Activated CD8-positive, alpha-beta memory T cell treated with anti-CD3 and anti-CD28 coated beads, Interleukin-2, amount 50 U/mL, for 48 hours (primary cell): ENCODE measurements around the gene RGS6.

ENCODE experiments used
- DNase-seq: peaks from one replicate; pipeline ENCODE4 v3.0.0-alpha.2; 2020

Gene RGS6

DNA sequence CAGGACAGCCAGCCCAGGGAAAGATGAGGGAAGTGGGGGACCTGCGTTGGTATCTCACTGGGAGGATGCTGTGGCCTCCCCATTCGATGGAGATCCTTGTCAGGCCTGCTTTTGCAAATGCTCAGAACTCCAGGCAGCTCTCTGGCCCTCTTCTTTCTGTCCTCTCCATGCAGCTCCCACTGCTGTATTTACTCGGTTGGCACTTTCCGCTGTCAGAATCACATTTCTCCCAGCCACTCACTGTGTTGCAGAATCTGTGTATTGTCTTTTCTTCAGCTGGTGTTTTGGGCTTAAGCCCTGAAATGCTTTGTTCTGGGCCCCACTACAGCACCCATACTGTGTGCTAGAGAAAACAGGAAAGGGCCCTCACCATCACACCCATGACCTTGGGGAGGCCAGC, 401.1 kb downstream of the RGS6 start:
- no peak for DNase-seq

DNA sequence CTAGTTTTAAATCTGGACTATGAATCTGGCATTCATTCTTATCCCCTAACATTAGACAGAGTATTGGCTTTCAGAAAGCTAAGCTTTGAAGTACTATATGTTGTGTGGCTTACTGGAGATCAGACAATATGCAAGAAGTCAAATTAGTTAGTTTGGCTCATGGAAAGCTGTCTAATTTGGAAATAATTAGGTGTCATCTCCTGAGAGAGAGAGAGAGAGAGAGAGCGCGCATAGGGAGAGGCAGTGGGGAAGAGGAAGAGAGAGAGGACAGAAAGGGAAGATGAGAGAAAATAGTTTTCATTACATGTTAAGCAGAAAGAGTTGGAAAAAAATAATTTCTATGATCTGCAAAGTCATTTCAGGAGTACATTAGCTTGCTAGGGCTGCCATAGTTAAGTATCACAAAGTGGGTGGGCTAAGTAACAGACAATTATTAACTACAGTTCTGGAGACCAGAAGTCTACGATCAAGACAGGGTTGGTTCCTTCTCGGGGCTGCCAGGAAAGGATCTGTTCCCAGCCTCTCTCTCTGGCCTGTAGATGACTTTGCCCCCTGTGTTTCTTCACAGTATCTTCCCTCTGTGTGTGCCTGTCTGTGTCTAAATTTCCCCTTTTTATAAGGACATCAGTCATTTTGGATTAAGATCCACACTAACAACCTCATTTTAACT, 404.2 kb downstream of the RGS6 start:
- no peak for DNase-seq

DNA sequence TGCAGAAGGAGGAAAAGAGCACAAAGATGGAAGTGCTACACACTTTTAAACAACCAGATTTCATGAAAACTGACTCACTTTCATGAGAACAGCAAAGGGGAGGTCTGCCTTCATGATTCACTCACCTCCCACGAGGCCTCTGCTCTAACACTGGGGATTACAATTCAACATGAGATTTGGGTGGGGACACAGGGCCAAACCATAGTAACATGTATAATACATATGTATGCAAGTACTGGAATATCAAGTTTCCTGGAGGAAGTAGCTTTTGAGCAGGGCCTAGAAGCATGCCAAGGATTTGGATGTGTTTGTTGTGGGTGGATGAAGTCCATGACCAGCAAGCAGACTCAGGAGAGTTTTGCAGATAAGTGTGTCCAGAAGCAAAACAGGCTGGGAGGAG, 409.0 kb downstream of the RGS6 start:
- DNase-seq, result no peak

DNA sequence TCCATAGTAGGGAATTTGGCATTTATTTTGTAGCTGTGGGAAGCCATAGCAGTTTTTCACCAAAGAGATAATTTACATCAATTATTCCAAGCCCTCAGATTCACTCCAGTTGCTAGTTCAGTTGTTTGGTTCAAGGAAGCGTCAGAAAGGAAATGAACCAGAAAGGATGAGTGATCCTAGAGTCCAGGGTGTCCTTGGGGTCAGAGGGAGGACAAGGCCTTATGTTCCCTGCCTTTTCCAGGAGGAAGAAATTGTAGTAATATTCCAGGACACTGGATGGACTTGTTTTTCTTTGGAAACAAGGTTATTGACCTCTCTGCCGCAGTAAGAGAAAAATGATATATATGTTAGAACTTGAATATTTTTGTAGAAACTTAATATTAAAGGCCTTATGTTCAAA, 409.5 kb downstream of the RGS6 start:
- no peak for DNase-seq

DNA sequence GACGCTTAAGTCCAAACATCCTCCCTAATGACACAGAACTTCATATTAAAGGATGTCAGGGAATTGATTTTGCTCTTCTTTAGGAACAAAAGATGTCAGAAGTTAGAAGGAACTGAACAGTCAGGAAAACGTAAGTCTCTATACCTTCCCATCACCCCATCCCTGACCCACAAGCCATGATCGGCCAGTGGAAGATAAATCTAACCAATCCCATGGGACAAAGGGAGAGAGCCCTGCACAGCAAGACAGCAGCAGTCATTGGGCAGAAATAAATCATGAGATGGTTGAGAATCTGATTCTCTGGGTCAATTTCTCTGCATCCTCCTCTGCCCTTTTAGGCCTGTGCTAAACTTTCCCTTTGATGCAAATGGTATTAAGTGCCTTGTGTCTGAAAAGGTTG, 414.9 kb downstream of the RGS6 start:
- no peak for DNase-seq

DNA sequence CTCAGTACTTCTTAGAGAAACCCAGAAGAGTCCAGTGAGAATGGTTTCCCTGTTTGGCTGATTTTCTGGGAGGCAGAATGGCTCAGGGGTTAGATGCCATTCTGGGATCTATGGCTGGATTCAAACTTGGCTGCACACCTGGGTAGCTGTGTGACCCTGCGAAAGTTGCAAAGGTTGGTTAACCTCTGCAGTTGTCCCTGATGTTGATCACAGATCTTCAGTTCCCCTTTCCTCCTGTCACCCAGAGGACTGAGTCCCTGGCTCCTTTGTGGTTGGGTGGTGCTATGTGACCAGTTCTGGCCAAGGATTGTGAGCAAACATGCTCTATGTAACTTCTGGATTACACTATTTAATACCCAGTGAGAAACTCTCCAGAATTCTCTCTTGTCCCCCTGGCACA, 418.0 kb downstream of the RGS6 start:
- DNase-seq, result no peak

DNA sequence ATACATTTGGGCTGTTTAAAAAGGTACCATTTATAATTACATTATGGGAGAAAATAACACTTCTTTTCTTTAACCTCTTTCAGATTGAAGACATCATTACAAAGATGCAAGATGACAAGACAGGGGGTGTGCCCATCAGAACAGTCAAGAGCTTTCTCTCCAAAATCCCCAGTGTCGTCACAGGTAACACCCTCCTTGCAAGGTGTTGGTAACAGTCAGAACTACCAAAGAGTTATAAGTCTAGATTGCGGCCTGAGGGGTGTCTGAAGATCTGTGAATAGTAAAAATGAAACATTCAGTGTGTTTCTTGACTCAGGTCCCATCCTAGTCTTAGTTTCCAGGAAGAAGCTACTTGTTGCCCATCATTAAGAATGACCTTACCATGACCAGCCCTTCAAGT, 419.8 kb downstream of the RGS6 start:
- DNase-seq, result no peak

DNA sequence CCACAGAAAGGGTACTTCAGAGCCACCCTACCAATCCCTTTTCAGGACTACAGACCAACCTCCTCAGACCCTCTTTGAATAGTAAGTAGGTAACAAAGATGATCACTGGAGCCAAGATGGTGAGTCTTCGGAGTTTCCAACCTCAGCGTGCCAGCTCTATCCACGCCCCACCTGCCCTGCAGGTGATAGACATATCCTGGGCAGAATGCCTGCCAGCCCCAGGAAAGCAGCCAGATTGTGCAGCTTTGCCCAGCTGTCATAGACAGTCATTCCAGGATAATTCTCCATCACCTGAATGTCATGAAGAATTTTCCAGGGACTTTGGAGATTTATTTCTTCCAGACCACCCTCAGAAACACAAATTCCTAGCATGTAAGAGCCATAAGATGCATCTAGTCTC, 434.4 kb downstream of the RGS6 start:
- no peak for DNase-seq

DNA sequence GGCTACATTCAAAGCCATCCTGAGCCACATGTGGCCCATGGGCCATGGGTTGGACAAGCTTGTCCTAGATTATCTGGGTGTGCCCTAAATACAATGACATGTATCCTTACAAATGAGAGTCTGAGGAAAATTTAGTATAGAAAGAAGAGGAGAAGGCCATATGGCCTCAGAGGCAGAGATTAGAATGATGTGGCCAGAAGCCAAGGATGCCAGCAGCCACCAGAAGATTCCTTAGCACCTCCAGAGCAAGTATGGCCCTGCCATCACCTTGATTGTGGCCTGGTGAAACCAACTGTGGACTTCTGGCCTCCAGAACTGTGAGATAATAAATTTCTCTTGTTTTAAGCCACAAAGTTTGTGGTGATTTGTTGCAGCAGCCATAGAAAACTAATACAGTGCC, 436.9 kb downstream of the RGS6 start:
- DNase-seq, result no peak

DNA sequence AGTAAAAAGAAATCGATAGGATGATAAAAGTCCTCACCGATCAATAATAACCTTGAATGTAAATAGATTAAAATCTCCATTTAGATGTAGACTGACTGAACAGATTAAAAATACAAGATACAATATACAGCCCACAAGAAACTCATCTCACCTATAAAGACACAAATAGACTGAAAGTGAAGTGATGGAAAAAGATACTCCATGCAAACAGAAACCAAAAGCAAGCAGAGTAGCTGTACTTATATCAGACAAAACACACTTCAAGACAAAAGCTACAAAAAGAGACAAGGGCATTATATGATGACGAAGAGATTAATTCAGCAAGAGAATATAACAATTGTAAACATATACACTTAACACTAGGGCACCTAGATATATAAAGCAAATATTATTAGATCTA, 444.8 kb downstream of the RGS6 start:
- no peak for DNase-seq

DNA sequence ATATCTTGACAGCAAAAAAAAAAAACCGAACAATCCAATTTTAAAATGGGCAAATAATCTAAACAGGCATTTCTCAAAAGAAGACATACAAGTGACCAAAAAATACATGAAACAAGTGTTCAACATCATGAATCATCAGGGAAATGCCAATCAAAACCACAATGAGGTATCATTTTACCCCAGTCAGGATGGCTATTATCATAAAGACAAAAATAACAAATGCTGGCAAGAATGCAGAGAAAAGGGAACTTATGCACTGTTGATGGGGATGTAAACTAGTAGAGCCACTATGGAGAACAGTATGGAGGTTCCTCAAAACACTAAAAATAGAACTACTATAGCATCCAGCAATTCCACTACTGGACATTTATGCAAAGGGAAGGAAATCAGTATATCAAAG, 448.2 kb downstream of the RGS6 start:
- no peak for DNase-seq

DNA sequence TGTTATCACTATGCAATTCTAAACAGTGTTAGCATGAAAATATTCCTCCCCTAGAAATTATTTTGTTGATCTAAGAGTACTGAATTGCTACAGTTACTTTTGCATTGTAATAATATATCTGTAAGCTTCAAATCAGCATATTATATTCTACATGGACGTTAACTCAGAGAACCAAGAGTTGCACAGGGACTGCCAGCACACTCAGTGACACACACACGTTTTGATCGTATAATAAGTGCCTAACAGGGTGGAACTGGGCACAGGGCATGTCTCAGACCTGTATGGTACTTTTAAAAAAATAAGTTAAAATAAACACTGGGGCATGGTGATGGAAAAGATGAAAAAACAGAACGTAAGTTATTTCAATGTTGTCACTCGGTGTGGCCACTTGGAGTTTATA, 451.6 kb downstream of the RGS6 start:
- no peak for DNase-seq

DNA sequence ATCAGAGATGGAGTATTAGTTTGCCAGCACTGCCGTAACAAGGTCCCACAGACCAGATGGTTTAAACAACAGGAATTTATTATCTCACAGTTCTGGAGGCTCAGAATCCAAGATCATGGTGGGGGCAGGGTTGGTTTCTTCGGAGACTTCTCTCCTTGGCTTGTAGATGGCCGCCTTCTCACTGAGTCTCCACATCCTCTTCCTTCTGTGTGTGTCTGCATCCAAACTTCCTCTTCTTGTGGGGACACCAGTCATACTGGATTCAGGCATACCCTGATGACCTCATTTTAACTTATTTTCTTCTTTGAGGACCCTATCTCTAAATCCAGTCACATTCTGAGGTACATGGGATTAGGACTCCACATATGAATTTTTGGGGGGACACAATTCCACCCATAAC, 455.5 kb downstream of the RGS6 start:
- no peak for DNase-seq

DNA sequence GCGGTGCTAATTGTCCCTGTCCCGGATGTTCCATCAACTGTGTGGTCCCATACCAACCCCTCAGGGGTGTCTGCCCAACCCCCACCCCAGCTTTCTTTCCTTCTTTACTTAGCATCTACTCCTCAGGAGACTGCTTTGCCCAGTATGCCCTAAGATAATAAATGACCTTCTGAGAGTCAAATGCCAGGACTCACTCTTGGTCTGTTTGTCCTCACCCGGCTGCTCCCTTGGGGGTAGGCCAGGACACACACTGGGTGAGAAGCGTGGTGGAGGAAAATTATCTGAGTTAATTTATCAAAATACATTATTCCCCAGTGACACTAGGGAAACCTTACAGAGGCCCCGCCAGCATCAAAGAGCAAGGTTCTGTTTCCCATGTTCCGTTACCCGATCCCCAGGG, 457.0 kb downstream of the RGS6 start:
- no peak for DNase-seq

DNA sequence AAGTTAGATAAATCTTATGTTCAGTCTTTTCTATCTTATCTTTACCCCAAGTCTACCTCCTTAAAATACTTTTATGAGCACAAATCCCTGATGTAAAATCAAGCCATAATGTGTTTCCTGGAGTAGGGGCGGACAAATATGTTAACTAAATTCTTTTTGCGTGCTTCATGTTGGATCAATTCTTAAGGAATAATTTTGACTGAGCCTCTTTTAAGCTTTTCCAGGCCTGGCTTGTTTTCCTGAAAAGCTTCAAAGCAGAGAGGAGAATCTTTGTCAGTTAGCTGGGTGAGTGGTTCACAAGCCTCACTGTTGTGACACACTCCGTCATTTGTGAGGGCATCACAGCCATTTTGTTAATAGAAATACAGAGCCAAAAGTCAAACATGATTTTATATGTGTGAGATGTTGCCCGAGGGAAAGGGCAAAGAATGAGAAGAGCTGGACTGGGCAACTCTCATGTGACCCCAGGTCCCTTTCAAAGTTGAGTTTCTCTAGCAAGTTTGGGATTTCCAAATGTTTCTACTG, 468.9 kb downstream of the RGS6 start:
- DNase-seq, result no peak

DNA sequence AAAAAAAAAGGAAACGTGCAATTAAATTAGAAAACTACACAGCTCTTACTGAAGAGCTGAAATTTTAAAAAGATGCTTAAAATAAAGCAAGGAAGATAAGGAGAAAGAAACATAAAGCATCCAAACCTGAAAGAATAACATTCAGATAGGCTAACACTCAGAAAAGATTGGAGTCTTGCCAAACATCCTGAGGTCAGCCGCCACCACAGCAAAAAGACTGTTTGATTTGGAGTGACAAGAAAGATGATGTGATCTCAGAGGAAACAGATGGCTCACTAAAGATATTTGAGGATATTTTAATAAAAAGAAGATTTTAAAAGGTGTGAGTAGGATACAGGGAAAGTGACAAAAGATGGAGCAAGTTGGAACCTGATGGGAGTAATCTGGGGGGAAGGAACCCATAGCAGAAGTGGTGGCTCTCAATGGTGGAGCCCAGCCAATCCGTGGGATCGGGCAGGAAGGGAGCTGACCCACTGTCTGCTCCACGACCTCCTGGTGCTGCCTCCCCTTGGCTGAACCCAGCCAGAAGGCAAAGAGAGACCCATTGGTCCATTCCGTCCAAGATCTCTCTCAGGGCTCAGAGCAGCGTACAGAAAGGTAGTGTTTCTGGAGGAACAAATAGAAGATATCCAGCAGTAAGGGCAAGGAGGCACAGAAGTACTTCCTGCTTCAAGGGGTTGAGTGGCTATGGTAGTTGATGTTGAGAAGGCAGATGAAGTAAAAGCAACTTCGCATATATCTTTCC, 469.6 kb downstream of the RGS6 start:
- DNase-seq, result no peak

DNA sequence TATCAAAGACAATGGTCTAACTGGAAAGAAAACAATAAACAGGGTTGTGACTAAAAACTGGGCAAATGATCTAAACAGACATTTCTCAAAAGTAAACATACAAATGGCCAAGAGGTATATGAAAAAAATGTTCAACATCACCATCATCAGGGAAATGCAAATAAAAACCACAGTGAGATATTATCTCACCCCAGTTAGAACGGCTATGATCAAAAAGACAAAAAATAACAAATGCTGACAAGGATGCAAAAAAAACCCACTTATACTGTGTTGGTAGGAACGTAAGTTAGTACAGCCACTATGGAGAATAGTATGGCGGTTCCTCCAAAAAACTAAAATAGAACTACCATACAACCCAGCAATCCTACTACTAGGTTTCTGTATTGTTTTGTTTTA, 470.1 kb downstream of the RGS6 start:
- no peak for DNase-seq

DNA sequence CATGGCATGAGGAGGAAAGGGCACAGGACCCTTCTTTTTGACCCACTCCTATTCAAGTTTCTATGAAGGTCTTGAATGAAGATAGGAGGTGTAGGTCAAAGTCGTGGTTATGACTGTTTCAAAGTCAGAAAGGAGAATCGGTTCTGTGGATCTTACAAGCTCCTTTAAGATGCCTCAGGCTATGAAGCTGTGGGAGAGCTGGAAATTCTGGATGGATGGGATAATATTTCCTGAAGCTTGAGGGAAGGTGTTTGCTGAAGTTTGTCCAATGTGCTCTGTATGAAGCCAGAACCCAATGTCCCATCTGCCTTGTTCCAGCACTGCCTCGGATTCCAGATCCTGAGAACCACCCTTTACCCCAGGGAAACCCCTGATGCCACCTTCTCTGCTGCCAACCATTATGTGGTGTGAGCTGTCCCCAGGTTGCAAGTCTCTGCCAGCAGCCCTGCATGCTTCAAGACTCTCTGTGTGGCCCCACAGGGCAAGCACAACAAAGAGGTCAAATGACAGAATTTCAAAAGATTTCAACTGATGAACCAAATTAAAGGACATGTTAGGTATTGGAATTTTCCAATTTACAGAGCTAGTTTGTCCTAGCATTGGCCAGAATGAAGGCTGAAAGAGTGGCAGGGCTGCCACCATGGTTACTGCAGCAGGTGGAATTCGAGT, 472.0 kb downstream of the RGS6 start:
- no peak for DNase-seq

DNA sequence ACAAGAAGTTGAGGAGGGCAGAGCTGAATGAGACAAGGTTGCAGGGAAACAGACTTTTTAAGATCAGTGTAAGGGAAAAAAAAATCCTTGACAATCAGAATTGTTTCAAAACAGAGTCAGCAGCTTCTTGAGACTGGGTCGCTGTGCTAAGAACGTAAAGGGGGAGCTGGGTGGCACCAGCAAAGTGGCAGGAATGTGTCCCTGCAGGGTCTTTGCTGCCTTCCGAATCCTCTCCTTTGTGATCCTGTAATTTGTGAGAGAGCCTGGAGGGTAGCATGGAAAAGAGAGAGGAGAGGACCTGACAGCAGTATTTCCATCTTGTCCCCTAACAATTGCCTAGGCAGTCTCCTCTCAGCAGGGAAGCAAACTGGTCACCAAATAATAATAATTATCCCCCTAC, 472.8 kb downstream of the RGS6 start:
- no peak for DNase-seq

DNA sequence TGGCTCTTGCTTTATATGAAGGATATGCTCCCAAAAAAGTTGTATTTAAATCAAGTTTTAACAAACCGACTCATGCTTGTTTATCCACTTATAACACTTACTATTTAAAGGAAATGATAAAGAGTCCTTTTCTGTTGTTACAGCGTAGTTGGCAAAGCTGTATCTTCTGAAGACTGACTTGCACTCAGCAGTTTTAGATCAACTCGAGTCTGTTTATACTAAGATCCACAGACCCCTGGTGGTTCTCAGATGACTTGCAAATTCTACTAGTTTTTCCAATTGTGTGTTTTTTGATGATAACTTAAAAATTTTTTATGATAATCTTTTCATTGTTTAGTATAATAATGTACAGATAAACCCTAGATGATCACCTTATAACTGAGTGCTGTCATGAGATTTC, 475.8 kb downstream of the RGS6 start:
- DNase-seq, result no peak

DNA sequence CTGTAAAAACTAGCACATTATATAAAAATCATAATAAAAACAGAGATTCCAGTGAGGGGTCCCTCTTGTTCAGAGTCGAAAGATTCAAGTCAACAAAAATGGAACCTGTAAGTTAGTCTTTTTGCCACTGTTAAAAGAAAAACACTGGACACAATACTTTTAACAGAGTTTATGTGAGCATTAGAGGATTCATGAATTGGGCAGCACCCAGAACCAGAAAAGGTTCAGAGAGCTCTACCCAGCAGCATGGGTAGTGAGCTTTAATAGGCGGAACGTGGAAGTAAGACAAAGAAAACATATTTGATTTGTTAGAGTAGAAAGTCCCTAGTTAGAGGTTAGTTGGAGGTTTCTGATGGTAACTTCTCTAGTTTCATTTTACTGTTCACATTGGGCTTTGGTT, 476.8 kb downstream of the RGS6 start:
- DNase-seq, result no peak

DNA sequence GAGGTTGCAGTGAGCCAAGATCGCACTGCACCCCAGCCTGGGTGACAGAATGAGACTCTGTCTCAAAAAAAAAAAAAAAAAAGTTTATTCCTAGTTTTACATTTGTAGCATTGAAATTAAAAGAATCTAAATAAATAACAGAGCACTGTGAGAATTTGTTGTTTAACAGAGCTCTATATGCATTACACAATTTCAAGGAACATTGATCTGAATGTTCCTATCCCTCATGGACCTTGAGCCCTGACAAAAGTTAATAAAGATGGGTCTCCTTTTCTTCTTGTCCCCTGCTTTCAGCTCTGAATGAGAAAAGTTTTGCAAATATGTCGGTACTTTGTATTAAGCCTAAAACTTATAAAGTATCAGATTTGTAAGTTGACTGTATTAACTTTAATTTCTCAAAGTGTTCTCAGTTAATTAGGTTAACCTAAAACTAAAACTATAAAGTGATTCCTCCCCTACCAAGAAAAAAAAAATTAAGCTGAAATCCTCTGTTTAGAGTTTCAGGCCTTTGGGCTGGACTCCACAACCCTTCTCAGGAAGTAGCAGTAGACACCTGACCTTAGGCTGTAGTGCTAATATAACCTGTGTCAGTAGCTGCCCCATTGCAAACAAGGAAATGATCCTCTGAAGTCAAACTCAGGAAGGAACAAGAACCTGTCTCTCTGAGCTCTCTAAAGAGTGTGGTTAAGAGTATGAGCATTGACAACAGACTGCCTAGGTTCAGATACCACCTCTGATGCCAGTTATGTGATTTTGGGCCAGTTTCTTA, 484.0 kb downstream of the RGS6 start:
- no peak for DNase-seq

DNA sequence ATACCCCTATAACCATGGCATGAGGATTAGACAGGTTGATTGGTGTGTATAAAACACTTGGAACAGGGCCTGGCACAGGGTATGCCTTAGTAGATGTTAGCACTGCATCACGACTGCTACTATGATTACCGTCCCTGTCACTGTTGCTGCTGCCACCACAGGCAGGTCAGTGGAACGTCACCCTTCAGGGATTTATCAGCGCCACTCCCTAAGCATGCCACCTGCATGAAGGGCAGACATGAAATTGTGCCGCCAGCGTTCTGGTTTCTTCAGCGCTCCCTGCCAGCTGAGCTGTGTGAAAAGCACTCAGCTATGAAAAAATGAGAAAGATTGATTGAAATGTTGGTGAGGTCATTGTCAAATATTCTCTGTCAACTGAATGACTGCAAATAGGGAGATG, 484.7 kb downstream of the RGS6 start:
- DNase-seq, result no peak
